Measurements from ENCODE around the gene KRT33B. TPM values are rescaled to one million over a fixed set of nuclear protein-coding genes. Genes with fewer than 3 reads are reported as not detected.

Gene KRT33B
- total RNA-seq (not detected), polyA plus RNA-seq (not detected)

- WGBS, 2 donors = 94 to 96% methylated on average over 1 of the region's 1 CpG
- no peak within 1 kb of the TSS for H3K4me3 ChIP-seq
- intact Hi-C loops (cut with DNase I) = no loop called here
- no peak within 1 kb of the TSS for H3K27ac ChIP-seq
- no peak for TF ChIP-seq CTCF (IDR thresholded peaks at IDR 0.05)
- TF ChIP-seq EP300 (IDR thresholded peaks at IDR 0.05) = no peak
- TF ChIP-seq POLR2A (IDR thresholded peaks at IDR 0.05) = no peak
- no peak for TF ChIP-seq POLR2AphosphoS5 (IDR thresholded peaks at IDR 0.05)
- H3K36me3 ChIP-seq = no peaks in the 10 kb centered on the region
- no peaks in the 10 kb centered on the region for H3K9me3 ChIP-seq
- no peak for DNase-seq
- H3K4me1 ChIP-seq = no peaks in the 10 kb centered on the region
- H3K27me3 ChIP-seq = no peaks in the 10 kb centered on the region
Observed at GRCh38 chr17:41369713-41370112, at the start of gene KRT33B. KRT33B (minus strand) TSS chr17:41369813; CDS start chr17:41369750, 63 bp downstream.

- Histone ChIP-seq H3K9me3 (no peaks in the 10 kb centered on the region), H3K4me1 (peaks cover 0 to 17% (median 12%) of the 10 kb centered on the region in 4 donors), H3K27ac (no peak overlapping the region), H3K4me3 (no peak overlapping the region), H3K27me3 (peaks cover 0 to 15% (median 3%) of the 10 kb centered on the region in 3 donors), H3K36me3 (no peaks in the 10 kb centered on the region)
- no peak for DNase-seq
- intact Hi-C loops (cut with DNase I) = no loop called here
- TF ChIP-seq EP300 (IDR thresholded peaks at IDR 0.05) (no peak), CTCF (IDR thresholded peaks at IDR 0.05) (no peak), POLR2A (IDR thresholded peaks at IDR 0.05) (no peak), POLR2AphosphoS5 (IDR thresholded peaks at IDR 0.05) (no peak)
- WGBS, 2 donors = 90 to 91% methylated on average over 7 of the region's 7 CpGs
Observed at GRCh38 chr17:41418116-41418860, 48.7 kb upstream of the KRT33B start.

- no peaks in the 10 kb centered on the region for H3K36me3 ChIP-seq
- H3K4me1 ChIP-seq = peaks cover 0 to 17% (median 12%) of the 10 kb centered on the region in 4 donors
- no peaks in the 10 kb centered on the region for H3K9me3 ChIP-seq
- TF ChIP-seq POLR2AphosphoS5 (IDR thresholded peaks at IDR 0.05) (no peak), EP300 (IDR thresholded peaks at IDR 0.05) (no peak), CTCF (IDR thresholded peaks at IDR 0.05) (no peak), POLR2A (IDR thresholded peaks at IDR 0.05) (no peak)
- 47 to 48% methylated on average over 4 of the region's 4 CpGs for WGBS, 2 donors
- no peak overlapping the region for H3K4me3 ChIP-seq
- H3K27ac ChIP-seq = no peak overlapping the region
- DNase-seq = no peak
- H3K27me3 ChIP-seq = peaks cover 0 to 15% (median 3%) of the 10 kb centered on the region in 3 donors
- intact Hi-C loops (cut with DNase I) = no loop called here
Observed at GRCh38 chr17:41417576-41418015, 48.0 kb upstream of the KRT33B start.

- Histone ChIP-seq H3K4me1 (peaks cover 0 to 17% (median 12%) of the 10 kb centered on the region in 4 donors), H3K4me3 (no peak overlapping the region), H3K27ac (no peak overlapping the region), H3K27me3 (peaks cover 0 to 15% (median 3%) of the 10 kb centered on the region in 3 donors), H3K9me3 (no peaks in the 10 kb centered on the region), H3K36me3 (no peaks in the 10 kb centered on the region)
- DNase-seq = no peak
- 94 to 96% methylated on average over 6 of the region's 6 CpGs for WGBS, 2 donors
- intact Hi-C loops (cut with DNase I) = no loop called here
- TF ChIP-seq POLR2A (IDR thresholded peaks at IDR 0.05) (no peak), POLR2AphosphoS5 (IDR thresholded peaks at IDR 0.05) (no peak), EP300 (IDR thresholded peaks at IDR 0.05) (no peak), CTCF (IDR thresholded peaks at IDR 0.05) (no peak)
Observed at GRCh38 chr17:41417127-41417526, 47.5 kb upstream of the KRT33B start.

All from sigmoid colon (tissue), 7 donors.